Skeletal muscle satellite cell (primary cell): ENCODE measurements around the gene ERLIN1.
"Not testable (repeated sequence)": the region's sequence is repeated elsewhere in the genome, so short reads cannot be mapped to it uniquely, and the experiment has no call there.

Source experiments
- H3K27me3 ChIP-seq: 2 replicates; pipeline ENCODE4 v1.7.0; 2013; ENCODE audit warnings: low read length; ENCODE audit not compliant: control insufficient read depth, insufficient read depth
- H3K36me3 ChIP-seq: 2 replicates; pipeline ENCODE4 v1.7.0; 2013; ENCODE audit warnings: mild to moderate bottlenecking, control low read depth, low read length; ENCODE audit not compliant: insufficient read depth
- H3K4me1 ChIP-seq: 2 replicates; pipeline ENCODE4 v1.7.0; 2013; ENCODE audit warnings: low read length; ENCODE audit not compliant: control insufficient read depth, insufficient read depth
- H3K4me2 ChIP-seq: 2 replicates; pipeline ENCODE4 v1.7.0; 2013; ENCODE audit warnings: mild to moderate bottlenecking, low read length
- H3K4me3 ChIP-seq: 2 replicates; pipeline ENCODE4 v1.7.0; 2013; ENCODE audit warnings: low read length
- H3K9ac ChIP-seq: 2 replicates; pipeline ENCODE4 v1.7.0; 2013; ENCODE audit warnings: mild to moderate bottlenecking, low read depth, low read length, moderate library complexity
- H3K9me3 ChIP-seq: replicated peaks from 2 replicates; pipeline ENCODE4 v1.7.0; 2013; ENCODE audit warnings: mild to moderate bottlenecking, control low read depth, low read length

ERLIN1 gene

DNA sequence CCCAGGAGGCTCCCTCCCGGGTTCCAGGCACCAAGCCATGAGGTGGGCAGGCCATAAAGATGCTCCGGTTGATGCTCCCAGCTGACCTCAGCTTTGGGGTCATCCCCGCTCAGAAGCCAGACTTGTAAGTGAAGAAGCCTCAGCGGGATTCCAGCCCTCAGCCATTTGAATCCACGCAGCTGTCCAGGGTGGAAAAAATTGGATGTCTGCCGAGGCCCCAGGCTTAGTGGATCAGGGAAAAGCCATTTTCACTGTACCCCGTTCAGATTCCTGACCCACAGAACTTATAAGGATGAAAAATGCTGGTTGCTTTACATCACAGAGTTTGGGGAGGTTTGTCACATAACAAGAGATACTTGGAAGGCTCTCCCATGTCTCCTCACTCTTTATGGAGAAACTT, 55.0 kb downstream of the ERLIN1 start:
- H3K4me3 ChIP-seq, result no peak overlapping the region
- no peaks in the 10 kb centered on the region for H3K4me1 ChIP-seq
- peaks cover 43% of the 10 kb centered on the region for H3K27me3 ChIP-seq
- H3K9ac ChIP-seq, result no peak overlapping the region
- no peaks in the 10 kb centered on the region for H3K36me3 ChIP-seq
- no peaks in the 10 kb centered on the region for H3K9me3 ChIP-seq
- H3K4me2 ChIP-seq, result no peak overlapping the region

- H3K4me2 ChIP-seq, result no peak overlapping the region
- H3K27me3 ChIP-seq, result peaks cover 39% of the 10 kb centered on the region
- no peak overlapping the region for H3K4me3 ChIP-seq
- no peaks in the 10 kb centered on the region for H3K36me3 ChIP-seq
- no peaks in the 10 kb centered on the region for H3K4me1 ChIP-seq
- H3K9ac ChIP-seq, result no peak overlapping the region
- no peaks in the 10 kb centered on the region for H3K9me3 ChIP-seq
Observed at GRCh38 chr10:100129424-100129823, 56.4 kb downstream of the ERLIN1 start.

GRCh38 chr10:100128951-100129350, 56.9 kb downstream of the ERLIN1 start:
- Histone ChIP-seq H3K36me3 (no peaks in the 10 kb centered on the region), H3K4me1 (no peaks in the 10 kb centered on the region), H3K4me3 (no peak overlapping the region), H3K4me2 (no peak overlapping the region), H3K27me3 (peaks cover 39% of the 10 kb centered on the region), H3K9me3 (no peaks in the 10 kb centered on the region), H3K9ac (no peak overlapping the region)

DNA sequence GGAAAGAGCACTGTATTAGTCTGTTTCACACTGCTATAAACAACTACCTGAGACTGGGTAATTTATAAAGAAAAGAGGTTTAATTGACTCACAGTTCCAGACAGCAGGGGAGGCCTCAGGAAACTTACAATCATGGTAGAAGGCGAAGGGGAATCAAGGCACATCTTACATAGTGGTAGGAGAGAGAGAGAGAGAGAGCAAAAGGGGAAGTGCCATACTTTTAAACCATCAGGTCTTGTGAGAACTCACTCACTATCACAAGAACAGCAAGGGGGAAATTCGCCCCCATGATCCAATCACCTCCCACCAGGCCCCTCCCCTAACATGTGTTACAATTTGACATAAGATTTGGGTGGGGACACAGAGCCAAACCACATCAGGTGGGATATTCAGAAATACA, 60.5 kb downstream of the ERLIN1 start:
- H3K9me3 ChIP-seq, H3K4me3 ChIP-seq, H3K9ac ChIP-seq, H3K4me1 ChIP-seq, H3K36me3 ChIP-seq, H3K4me2 ChIP-seq: not testable (repeated sequence)
- peaks cover 32% of the 10 kb centered on the region for H3K27me3 ChIP-seq

GRCh38 chr10:100124097-100124496, 61.7 kb downstream of the ERLIN1 start:
- Histone ChIP-seq H3K4me3 (no peak overlapping the region), H3K36me3 (no peaks in the 10 kb centered on the region), H3K4me1 (no peaks in the 10 kb centered on the region), H3K4me2 (no peak overlapping the region), H3K9ac (no peak overlapping the region), H3K9me3 (no peaks in the 10 kb centered on the region), H3K27me3 (peaks cover 33% of the 10 kb centered on the region)

GRCh38 chr10:100122780-100123179, 63.0 kb downstream of the ERLIN1 start:
- H3K36me3 ChIP-seq, result no peaks in the 10 kb centered on the region
- no peak overlapping the region for H3K9ac ChIP-seq
- no peaks in the 10 kb centered on the region for H3K9me3 ChIP-seq
- H3K4me2 ChIP-seq, result no peak overlapping the region
- H3K4me1 ChIP-seq, result no peaks in the 10 kb centered on the region
- H3K4me3 ChIP-seq, result no peak overlapping the region
- peaks cover 24% of the 10 kb centered on the region for H3K27me3 ChIP-seq

GRCh38 chr10:100120550-100120949, 65.3 kb downstream of the ERLIN1 start:
- Histone ChIP-seq H3K4me3 (no peak overlapping the region), H3K27me3 (peaks cover 22% of the 10 kb centered on the region), H3K4me2 (no peak overlapping the region), H3K9ac (no peak overlapping the region), H3K9me3 (no peaks in the 10 kb centered on the region), H3K4me1 (no peaks in the 10 kb centered on the region), H3K36me3 (no peaks in the 10 kb centered on the region)

DNA sequence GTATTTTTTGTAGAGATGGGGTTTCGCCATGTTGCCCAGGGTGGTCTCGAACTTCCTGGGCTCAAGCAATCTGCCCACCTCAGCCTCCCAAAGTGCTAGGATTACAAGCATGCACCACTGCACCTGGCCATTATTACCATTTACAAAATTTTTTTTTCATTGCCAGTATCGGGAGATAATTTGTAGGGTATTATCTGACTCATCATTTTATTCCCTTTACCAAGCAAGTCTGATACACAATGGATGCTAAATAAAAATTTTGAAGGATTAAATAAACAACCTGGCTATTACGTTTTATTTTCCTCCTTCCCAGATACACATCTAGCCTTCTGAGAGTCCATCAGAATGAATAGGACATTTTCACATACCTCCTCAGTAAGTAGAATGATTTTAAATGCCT, 66.1 kb downstream of the ERLIN1 start:
- no peak overlapping the region for H3K9ac ChIP-seq
- no peak overlapping the region for H3K4me3 ChIP-seq
- H3K4me1 ChIP-seq, result no peaks in the 10 kb centered on the region
- H3K36me3 ChIP-seq, result no peaks in the 10 kb centered on the region
- no peak overlapping the region for H3K4me2 ChIP-seq
- no peaks in the 10 kb centered on the region for H3K9me3 ChIP-seq
- peaks cover 22% of the 10 kb centered on the region for H3K27me3 ChIP-seq

GRCh38 chr10:100114976-100115770, 70.7 kb downstream of the ERLIN1 start:
- H3K4me3 ChIP-seq, result no peak overlapping the region
- H3K9ac ChIP-seq, result no peak overlapping the region
- peaks cover 17% of the 10 kb centered on the region for H3K27me3 ChIP-seq
- no peaks in the 10 kb centered on the region for H3K4me1 ChIP-seq
- no peaks in the 10 kb centered on the region for H3K36me3 ChIP-seq
- no peaks in the 10 kb centered on the region for H3K9me3 ChIP-seq
- H3K4me2 ChIP-seq, result peak overlapping the region; percentile 65

DNA sequence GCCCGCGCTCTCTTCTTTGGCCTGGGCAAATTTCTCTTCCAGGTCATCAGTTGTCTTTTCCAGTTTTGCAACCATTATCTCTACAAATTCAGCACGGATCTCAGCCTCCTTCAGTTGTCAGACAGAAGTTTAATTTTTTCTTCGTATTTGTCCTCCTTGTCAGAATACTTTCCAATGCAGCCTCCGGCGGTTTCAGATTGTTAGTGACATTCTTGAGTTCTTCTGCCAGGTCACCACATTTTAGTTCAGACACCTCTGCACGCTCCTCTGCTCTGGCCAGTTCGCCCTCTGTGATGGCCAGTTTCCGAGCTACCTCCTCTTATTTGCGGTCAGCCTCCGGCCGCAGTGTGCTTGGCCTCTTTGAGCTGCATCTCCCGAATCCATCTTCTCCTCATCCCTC, 71.4 kb downstream of the ERLIN1 start:
- H3K9ac ChIP-seq, result no peak overlapping the region
- H3K27me3 ChIP-seq, result peaks cover 10% of the 10 kb centered on the region
- no peak overlapping the region for H3K4me2 ChIP-seq
- no peaks in the 10 kb centered on the region for H3K9me3 ChIP-seq
- no peaks in the 10 kb centered on the region for H3K4me1 ChIP-seq
- H3K36me3 ChIP-seq, result no peaks in the 10 kb centered on the region
- no peak overlapping the region for H3K4me3 ChIP-seq

DNA sequence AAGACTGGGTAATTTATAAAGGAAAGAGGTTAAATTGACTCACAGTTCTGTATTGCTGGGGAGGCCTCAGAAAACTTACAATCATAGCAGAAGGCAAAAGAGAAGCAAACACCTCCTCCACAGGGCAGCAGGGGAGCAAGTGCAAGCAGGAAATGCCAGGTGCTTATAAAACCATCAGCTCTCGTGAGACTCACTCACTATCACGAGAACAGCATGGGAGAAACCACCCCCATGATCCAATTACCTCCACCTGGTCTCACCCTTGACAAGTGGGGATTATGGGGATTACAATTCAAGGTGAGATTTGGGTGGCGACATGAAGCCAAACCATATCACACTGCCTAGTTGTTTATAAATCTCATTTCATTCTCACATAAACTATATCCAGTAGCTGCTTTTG, 76.2 kb downstream of the ERLIN1 start:
- no peaks in the 10 kb centered on the region for H3K4me1 ChIP-seq
- H3K27me3 ChIP-seq, result peaks cover 21% of the 10 kb centered on the region
- no peaks in the 10 kb centered on the region for H3K9me3 ChIP-seq
- H3K4me2 ChIP-seq, result no peak overlapping the region
- H3K4me3 ChIP-seq, result no peak overlapping the region
- H3K36me3 ChIP-seq, result no peaks in the 10 kb centered on the region
- H3K9ac ChIP-seq, result no peak overlapping the region

DNA sequence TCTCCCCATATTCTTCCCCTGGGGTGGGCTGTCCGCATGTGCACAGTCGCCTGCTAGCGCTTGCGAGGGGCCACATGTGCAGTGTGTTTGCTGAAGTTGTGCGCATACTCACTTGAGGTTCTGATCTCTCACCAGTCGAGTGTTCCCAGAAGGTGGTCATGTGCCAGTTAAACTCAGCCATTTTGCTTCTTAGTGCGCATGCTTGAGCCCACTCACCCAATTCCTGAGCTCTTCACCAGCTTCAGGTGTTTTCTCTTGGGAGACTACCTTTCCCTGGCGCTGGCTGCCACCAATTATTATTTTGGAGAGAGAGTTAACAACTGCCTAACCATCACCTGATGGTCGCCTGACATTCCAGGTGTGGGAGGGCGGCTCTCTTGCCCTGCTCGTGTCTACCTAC, 79.0 kb downstream of the ERLIN1 start:
- H3K36me3 ChIP-seq, result no peaks in the 10 kb centered on the region
- H3K4me2 ChIP-seq, result no peak overlapping the region
- H3K9ac ChIP-seq, result no peak overlapping the region
- H3K4me3 ChIP-seq, result no peak overlapping the region
- H3K27me3 ChIP-seq, result peaks cover 19% of the 10 kb centered on the region
- H3K9me3 ChIP-seq, result no peaks in the 10 kb centered on the region
- no peaks in the 10 kb centered on the region for H3K4me1 ChIP-seq
